HEK293 (cell line): ENCODE results near the gene NR3C1.

Source experiments
- CTCF ChIA-PET: fragments of 350-600 bp; formaldehyde crosslinking; extraction: SDS; loops from one replicate; lab custom pipeline; 2021; ENCODE audit warnings: antibody characterized with exemption; lab: Yijun Ruan, JAX
- POLR2A ChIA-PET: fragments of 300-600 bp; formaldehyde crosslinking; extraction: SDS; loops from one replicate; lab custom pipeline; 2020; ENCODE audit warnings: antibody characterized with exemption, inconsistent platforms; lab: Yijun Ruan, JAX
- H3K27ac ChIP-seq: fragments of 200-500 bp; sonication (Bioruptor generic); 2 replicates; pipeline ENCODE4 v1.5.1; 2014; ENCODE audit warnings: low read depth, low read length, control low read depth, inconsistent platforms; ENCODE audit errors: extremely low read depth
- H3K36me3 ChIP-seq, 2 experiments: fragments of 200-500 bp in 1 of 2; sonication (Bioruptor generic) in 1 of 2; 1 replicate in 1 of 2; 2 replicates in 1 of 2; pipeline ENCODE4 v1.5.1; 2014 to 2017; ENCODE audit warnings: inconsistent platforms in 2 of 2, low read length in 2 of 2; ENCODE audit not compliant: control insufficient read depth in 2 of 2, insufficient read depth in 1 of 2
- H3K4me1 ChIP-seq: fragments of 200-500 bp; sonication (Bioruptor generic); 2 replicates; pipeline ENCODE4 v1.5.1; 2014; ENCODE audit warnings: mild to moderate bottlenecking, low read length, inconsistent platforms; ENCODE audit not compliant: control insufficient read depth, insufficient read depth
- H3K4me3 ChIP-seq: 2 replicates; pipeline ENCODE4 v1.5.1; 2011; ENCODE audit warnings: low read depth, mild to moderate bottlenecking, control low read depth, low read length, moderate library complexity
- H3K9me3 ChIP-seq: fragments of 200-500 bp; sonication (Bioruptor generic); 2 replicates; pipeline ENCODE4 v1.5.1; 2014; ENCODE audit warnings: low read depth, low read length, inconsistent platforms; ENCODE audit not compliant: control insufficient read depth, insufficient read depth
- BCL11B ChIP-seq: fragments of 450-650 bp; formaldehyde crosslinking; IDR thresholded peaks from 2 replicates; pipeline ENCODE4 v1.5.1; 2016; ENCODE audit warnings: low read depth, missing biosample characterization, missing genetic modification characterization
- MEIS1 ChIP-seq: sonication (generic); formaldehyde crosslinking; IDR thresholded peaks from 2 replicates; pipeline ENCODE4 v1.8.1; 2022; ENCODE audit warnings: missing genetic modification reagents, mild to moderate bottlenecking, borderline replicate concordance
- OSR2 ChIP-seq: fragments of 450-650 bp; formaldehyde crosslinking; IDR thresholded peaks from 2 replicates; pipeline ENCODE4 v1.5.1; 2016; ENCODE audit warnings: missing biosample characterization, missing genetic modification characterization
- PRDM1 ChIP-seq: fragments of 450-650 bp; formaldehyde crosslinking; IDR thresholded peaks from 2 replicates; pipeline ENCODE4; 2016; ENCODE audit warnings: missing biosample characterization, missing genetic modification characterization
- SCRT2 ChIP-seq: fragments of 450-650 bp; formaldehyde crosslinking; IDR thresholded peaks from 2 replicates; pipeline ENCODE4 v1.5.1; 2016; ENCODE audit warnings: missing biosample characterization, missing genetic modification characterization
- ZEB2 ChIP-seq: fragments of 450-650 bp; formaldehyde crosslinking; IDR thresholded peaks from 2 replicates; pipeline ENCODE4 v1.5.1; 2016; ENCODE audit warnings: missing biosample characterization, missing genetic modification characterization
- ZFHX2 ChIP-seq: fragments of 450-650 bp; formaldehyde crosslinking; conservative IDR thresholded peaks from 2 replicates; pipeline ENCODE4 v1.5.1; 2016; ENCODE audit warnings: missing biosample characterization, missing genetic modification characterization
- ZFP37 ChIP-seq: fragments of 450-650 bp; formaldehyde crosslinking; IDR thresholded peaks from 2 replicates; pipeline ENCODE4 v1.5.1; 2016; ENCODE audit warnings: missing biosample characterization, missing genetic modification characterization
- ZFP69B ChIP-seq: fragments of 450-650 bp; formaldehyde crosslinking; IDR thresholded peaks from 2 replicates; pipeline ENCODE4 v1.5.1; 2016; ENCODE audit warnings: missing biosample characterization, missing genetic modification characterization
- ZNF274 ChIP-seq, 2 experiments: fragments of 200-500 bp in 1 of 2; fragments of 450-650 bp in 1 of 2; sonication (Bioruptor generic) in 1 of 2; formaldehyde crosslinking in 1 of 2; IDR thresholded peaks; 2 replicates each; pipeline versions ENCODE4 v1.5.1 to v1.6.1; 2014 to 2016; ENCODE audit warnings: borderline replicate concordance in 1 of 2, inconsistent platforms in 1 of 2, low read length in 1 of 2, missing biosample characterization in 1 of 2, missing genetic modification characterization in 1 of 2
- ZNF311 ChIP-seq: fragments of 450-650 bp; formaldehyde crosslinking; IDR thresholded peaks from 2 replicates; pipeline ENCODE4 v1.5.1; 2017; ENCODE audit warnings: missing biosample characterization, missing genetic modification characterization, borderline replicate concordance
- ZNF366 ChIP-seq: fragments of 450-650 bp; formaldehyde crosslinking; conservative IDR thresholded peaks from 2 replicates; pipeline ENCODE4 v1.5.1; 2016; ENCODE audit warnings: missing biosample characterization, missing genetic modification characterization
- ZNF473 ChIP-seq: fragments of 450-650 bp; formaldehyde crosslinking; IDR thresholded peaks from 2 replicates; pipeline ENCODE4 v1.5.1; 2017; ENCODE audit warnings: missing biosample characterization, missing genetic modification characterization
- ZNF629 ChIP-seq: fragments of 450-650 bp; formaldehyde crosslinking; IDR thresholded peaks from 2 replicates; pipeline ENCODE4 v1.5.1; 2017; ENCODE audit warnings: missing biosample characterization, missing genetic modification characterization
- ZNF843 ChIP-seq: fragments of 450-650 bp; formaldehyde crosslinking; IDR thresholded peaks from 2 replicates; pipeline ENCODE4 v1.5.1; 2016; ENCODE audit warnings: missing biosample characterization, missing genetic modification characterization
- TF ChIP-seq, protein P1 (sequence below): fragments of 450-650 bp; formaldehyde crosslinking; IDR thresholded peaks from 2 replicates; pipeline ENCODE4 v1.5.1; 2016; ENCODE audit warnings: missing biosample characterization, missing genetic modification characterization
- TF ChIP-seq, protein P2 (sequence below): fragments of 450-650 bp; formaldehyde crosslinking; IDR thresholded peaks from 2 replicates; pipeline ENCODE4 v1.5.1; 2017; ENCODE audit warnings: missing biosample characterization, mild to moderate bottlenecking, missing genetic modification characterization, moderate library complexity
- TF ChIP-seq, protein P3 (sequence below): fragments of 450-650 bp; formaldehyde crosslinking; IDR thresholded peaks from 2 replicates; pipeline ENCODE4 v1.5.1; 2016; ENCODE audit warnings: missing biosample characterization, missing genetic modification characterization, borderline replicate concordance
- TF ChIP-seq, protein P4 (sequence below): fragments of 450-650 bp; formaldehyde crosslinking; IDR thresholded peaks from 2 replicates; pipeline ENCODE4 v1.5.1; 2017; ENCODE audit warnings: missing biosample characterization, missing genetic modification characterization
- TF ChIP-seq, protein P5 (sequence below): fragments of 450-650 bp; formaldehyde crosslinking; IDR thresholded peaks from 2 replicates; pipeline ENCODE4 v1.5.1; 2016; ENCODE audit warnings: missing biosample characterization, missing genetic modification characterization
- TF ChIP-seq, protein P6 (sequence below): fragments of 450-650 bp; formaldehyde crosslinking; IDR thresholded peaks from 2 replicates; pipeline ENCODE4 v1.5.1; 2016; ENCODE audit warnings: missing biosample characterization, missing genetic modification characterization

Gene NR3C1

DNA sequence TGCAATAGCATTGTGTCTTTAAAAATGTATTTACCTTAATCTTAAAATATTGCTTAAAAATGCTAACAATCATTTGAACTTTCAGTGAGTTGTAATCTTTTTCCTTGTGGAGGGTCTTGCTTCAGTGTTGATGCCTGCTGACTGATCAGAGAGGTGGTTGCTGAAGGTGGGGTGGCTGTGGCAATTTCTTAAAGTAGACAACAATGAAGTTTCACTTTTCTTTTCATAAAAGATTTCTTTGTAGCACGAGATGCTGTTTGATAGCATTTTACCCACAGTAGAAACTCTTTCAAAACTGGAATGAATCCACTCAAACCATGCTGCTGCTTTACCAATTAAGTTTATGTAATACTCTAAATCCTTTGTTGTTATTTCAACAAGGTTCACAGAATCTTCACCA is 50.8 kb downstream of the NR3C1 start (continued):
- TF ChIP-seq, protein P1, sequence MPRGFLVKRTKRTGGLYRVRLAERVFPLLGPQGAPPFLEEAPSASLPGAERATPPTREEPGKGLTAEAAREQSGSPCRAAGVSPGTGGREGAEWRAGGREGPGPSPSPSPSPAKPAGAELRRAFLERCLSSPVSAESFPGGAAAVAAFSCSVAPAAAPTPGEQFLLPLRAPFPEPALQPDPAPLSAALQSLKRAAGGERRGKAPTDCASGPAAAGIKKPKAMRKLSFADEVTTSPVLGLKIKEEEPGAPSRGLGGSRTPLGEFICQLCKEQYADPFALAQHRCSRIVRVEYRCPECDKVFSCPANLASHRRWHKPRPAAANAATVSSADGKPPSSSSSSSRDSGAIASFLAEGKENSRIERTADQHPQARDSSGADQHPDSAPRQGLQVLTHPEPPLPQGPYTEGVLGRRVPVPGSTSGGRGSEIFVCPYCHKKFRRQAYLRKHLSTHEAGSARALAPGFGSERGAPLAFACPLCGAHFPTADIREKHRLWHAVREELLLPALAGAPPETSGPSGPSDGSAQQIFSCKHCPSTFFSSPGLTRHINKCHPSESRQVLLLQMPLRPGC (tag by site-specific recombination) = no peak
- no peak for TF ChIP-seq ZNF311 (tag by site-specific recombination)
- TF ChIP-seq ZNF843 (tag by site-specific recombination) = no peak
- TF ChIP-seq ZNF366 (tag by site-specific recombination) = no peak

DNA sequence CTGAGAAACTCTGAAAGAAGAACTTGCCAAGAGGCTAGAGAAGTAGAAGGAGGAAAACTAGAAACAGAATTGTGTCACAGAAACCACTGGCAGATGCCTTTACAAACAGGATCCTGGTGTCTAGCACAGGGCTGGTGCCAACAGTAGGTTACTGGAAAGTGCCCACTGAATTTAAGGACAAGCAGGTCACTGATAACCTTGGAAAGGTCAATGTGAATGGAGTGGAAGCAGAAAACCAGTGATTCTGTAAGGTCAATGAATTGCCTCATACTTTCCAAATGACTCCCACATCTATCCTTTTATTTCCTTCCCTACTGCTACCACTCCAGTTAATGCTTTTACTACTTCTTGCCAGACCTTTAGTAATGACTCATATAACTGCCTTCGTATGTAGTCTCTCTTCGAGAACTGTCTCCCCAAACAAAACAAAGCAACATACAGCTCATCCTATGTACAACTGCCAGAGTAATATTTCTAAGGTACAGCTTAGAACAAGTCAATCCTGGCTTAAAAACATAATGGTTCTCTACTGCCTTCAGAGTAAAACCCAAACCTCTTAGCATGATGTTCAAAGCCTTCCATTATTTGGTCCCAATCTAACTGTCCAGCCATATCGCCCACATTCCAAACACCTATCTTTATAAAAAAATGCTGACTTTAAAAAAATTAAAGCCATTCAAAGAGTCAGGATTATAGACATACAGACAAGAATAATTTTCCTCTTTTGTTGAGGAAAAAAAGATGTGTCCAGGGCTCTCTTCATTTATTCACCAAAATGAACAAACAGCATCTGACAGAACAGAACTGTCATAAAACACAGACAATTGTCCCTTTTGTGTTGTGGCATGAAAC is 52.5 kb downstream of the NR3C1 start:
- ChIA-PET CTCF (interaction anchor here (0.7 to 1.5 kb wide), 2 partner anchors 9 to 842 kb away, joined by 3 to 7 read pairs; no protein-coding TSS in a partner anchor), POLR2A (no interaction called here)
- H3K4me3 ChIP-seq = no peak overlapping the region
- H3K9me3 ChIP-seq = no peaks in the 10 kb centered on the region
- no peak overlapping the region for H3K27ac ChIP-seq
- peaks cover 14% of the 10 kb centered on the region for H3K4me1 ChIP-seq
- no peaks in the 10 kb centered on the region for H3K36me3 ChIP-seq
- TF ChIP-seq ZNF473 (tag by site-specific recombination) = no peak
- TF ChIP-seq, protein P2, sequence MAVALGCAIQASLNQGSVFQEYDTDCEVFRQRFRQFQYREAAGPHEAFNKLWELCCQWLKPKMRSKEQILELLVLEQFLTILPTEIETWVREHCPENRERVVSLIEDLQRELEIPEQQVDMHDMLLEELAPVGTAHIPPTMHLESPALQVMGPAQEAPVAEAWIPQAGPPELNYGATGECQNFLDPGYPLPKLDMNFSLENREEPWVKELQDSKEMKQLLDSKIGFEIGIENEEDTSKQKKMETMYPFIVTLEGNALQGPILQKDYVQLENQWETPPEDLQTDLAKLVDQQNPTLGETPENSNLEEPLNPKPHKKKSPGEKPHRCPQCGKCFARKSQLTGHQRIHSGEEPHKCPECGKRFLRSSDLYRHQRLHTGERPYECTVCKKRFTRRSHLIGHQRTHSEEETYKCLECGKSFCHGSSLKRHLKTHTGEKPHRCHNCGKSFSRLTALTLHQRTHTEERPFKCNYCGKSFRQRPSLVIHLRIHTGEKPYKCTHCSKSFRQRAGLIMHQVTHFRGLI (tag by site-specific recombination) = no peak
- peak; percentile 46; the same call in 1 of the 2 replicates for TF ChIP-seq ZFHX2
- TF ChIP-seq PRDM1 (tag by site-specific recombination) = peak; percentile 88
- no peak for TF ChIP-seq ZNF274 (IDR thresholded peaks at IDR 0.05; ENCODE audit: low read length)
- TF ChIP-seq ZNF274 (tag by site-specific recombination; IDR thresholded peaks at IDR 0.05; ENCODE audit: borderline replicate concordance) = no peak
- TF ChIP-seq SCRT2 (tag by site-specific recombination) = no peak
- 0 out of 2 replicates have a peak, but pooled peaks have one; percentile 33 for TF ChIP-seq ZNF843 (tag by site-specific recombination)
- TF ChIP-seq, protein P3, sequence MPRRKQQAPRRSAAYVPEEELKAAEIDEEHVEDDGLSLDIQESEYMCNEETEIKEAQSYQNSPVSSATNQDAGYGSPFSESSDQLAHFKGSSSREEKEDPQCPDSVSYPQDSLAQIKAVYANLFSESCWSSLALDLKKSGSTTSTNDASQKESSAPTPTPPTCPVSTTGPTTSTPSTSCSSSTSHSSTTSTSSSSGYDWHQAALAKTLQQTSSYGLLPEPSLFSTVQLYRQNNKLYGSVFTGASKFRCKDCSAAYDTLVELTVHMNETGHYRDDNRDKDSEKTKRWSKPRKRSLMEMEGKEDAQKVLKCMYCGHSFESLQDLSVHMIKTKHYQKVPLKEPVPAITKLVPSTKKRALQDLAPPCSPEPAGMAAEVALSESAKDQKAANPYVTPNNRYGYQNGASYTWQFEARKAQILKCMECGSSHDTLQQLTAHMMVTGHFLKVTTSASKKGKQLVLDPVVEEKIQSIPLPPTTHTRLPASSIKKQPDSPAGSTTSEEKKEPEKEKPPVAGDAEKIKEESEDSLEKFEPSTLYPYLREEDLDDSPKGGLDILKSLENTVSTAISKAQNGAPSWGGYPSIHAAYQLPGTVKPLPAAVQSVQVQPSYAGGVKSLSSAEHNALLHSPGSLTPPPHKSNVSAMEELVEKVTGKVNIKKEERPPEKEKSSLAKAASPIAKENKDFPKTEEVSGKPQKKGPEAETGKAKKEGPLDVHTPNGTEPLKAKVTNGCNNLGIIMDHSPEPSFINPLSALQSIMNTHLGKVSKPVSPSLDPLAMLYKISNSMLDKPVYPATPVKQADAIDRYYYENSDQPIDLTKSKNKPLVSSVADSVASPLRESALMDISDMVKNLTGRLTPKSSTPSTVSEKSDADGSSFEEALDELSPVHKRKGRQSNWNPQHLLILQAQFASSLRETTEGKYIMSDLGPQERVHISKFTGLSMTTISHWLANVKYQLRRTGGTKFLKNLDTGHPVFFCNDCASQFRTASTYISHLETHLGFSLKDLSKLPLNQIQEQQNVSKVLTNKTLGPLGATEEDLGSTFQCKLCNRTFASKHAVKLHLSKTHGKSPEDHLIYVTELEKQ (tag by site-specific recombination) = no peak
- 0 out of 2 replicates have a peak, but pooled peaks have one; percentile 32 for TF ChIP-seq ZNF629 (tag by site-specific recombination)
- TF ChIP-seq, protein P4, sequence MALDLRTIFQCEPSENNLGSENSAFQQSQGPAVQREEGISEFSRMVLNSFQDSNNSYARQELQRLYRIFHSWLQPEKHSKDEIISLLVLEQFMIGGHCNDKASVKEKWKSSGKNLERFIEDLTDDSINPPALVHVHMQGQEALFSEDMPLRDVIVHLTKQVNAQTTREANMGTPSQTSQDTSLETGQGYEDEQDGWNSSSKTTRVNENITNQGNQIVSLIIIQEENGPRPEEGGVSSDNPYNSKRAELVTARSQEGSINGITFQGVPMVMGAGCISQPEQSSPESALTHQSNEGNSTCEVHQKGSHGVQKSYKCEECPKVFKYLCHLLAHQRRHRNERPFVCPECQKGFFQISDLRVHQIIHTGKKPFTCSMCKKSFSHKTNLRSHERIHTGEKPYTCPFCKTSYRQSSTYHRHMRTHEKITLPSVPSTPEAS = no peak
- peak; percentile 87 for TF ChIP-seq OSR2 (tag by site-specific recombination)
- TF ChIP-seq MEIS1 = no peak
- TF ChIP-seq ZFP37 (tag by site-specific recombination) = 0 out of 2 replicates have a peak, but pooled peaks have one; percentile 39
- TF ChIP-seq, protein P5, sequence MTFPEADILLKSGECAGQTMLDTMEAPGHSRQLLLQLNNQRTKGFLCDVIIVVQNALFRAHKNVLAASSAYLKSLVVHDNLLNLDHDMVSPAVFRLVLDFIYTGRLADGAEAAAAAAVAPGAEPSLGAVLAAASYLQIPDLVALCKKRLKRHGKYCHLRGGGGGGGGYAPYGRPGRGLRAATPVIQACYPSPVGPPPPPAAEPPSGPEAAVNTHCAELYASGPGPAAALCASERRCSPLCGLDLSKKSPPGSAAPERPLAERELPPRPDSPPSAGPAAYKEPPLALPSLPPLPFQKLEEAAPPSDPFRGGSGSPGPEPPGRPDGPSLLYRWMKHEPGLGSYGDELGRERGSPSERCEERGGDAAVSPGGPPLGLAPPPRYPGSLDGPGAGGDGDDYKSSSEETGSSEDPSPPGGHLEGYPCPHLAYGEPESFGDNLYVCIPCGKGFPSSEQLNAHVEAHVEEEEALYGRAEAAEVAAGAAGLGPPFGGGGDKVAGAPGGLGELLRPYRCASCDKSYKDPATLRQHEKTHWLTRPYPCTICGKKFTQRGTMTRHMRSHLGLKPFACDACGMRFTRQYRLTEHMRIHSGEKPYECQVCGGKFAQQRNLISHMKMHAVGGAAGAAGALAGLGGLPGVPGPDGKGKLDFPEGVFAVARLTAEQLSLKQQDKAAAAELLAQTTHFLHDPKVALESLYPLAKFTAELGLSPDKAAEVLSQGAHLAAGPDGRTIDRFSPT (tag by site-specific recombination) = peak; percentile 80
- TF ChIP-seq, protein P6, sequence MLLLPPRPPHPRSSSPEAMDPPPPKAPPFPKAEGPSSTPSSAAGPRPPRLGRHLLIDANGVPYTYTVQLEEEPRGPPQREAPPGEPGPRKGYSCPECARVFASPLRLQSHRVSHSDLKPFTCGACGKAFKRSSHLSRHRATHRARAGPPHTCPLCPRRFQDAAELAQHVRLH (tag by site-specific recombination) = 0 out of 2 replicates have a peak, but pooled peaks have one; percentile 32
- 0 out of 2 replicates have a peak, but pooled peaks have one; percentile 35 for TF ChIP-seq ZEB2 (tag by site-specific recombination)
- TF ChIP-seq BCL11B (tag by site-specific recombination) = peak; percentile 47; the same call in 1 of the 2 replicates
- TF ChIP-seq ZFP69B (tag by site-specific recombination) = no peak
